NCI-H1436 treated with DMSO at 0.1 percent for 48 hours (cell line): ENCODE data around the gene INAVA.
"Not testable (repeated sequence)": the region's sequence is repeated elsewhere in the genome, so short reads cannot be mapped to it uniquely, and the experiment has no call there.

Experiments used
- DNase-seq: peaks from one replicate; lab custom pipeline; 2025; lab: John Stamatoyannopoulos, UW

The INAVA gene

DNA sequence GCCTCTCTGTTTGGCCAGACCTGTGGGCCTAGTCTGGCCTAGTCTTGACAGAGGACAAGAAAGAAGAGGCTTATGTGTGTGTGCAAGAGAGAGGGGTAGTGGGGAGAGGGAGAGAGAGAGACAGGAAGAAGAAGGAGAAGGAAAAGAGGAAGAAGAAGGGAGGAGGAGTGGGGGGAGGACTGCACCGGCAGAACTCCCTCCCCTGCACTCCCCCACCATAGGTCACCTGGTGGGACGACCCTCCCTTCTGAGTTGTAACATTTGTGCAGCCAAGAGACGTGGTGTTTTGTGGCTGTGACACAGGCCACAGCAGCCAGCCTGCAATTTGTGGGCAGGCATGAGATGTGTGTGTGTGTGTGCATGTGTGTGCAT is 4.3 kb downstream of the INAVA start:
- no peak for DNase-seq

DNA sequence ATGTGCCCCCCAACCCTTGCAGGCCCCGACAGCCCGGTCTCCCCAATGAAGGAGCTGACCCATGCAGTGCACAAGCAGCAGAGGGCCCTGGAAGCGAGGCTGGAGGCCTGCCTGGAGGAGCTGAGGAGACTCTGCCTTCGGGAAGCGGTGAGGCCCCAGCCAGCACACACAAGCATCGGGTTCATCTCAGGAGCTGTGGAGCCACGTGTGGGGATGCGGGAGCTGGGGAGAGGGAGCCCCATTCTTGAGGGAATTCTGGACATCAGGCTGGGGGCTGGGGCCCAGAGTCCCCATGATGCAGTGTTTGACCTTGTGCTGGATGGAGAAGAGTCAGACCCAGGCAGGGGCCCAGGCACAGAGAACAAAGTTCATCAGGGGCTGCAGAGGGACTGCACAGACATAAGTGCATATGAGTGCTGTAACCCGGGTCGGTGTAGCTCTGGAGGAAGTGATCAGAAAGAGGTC is 4.8 kb downstream of the INAVA start:
- DNase-seq: no peak

DNA sequence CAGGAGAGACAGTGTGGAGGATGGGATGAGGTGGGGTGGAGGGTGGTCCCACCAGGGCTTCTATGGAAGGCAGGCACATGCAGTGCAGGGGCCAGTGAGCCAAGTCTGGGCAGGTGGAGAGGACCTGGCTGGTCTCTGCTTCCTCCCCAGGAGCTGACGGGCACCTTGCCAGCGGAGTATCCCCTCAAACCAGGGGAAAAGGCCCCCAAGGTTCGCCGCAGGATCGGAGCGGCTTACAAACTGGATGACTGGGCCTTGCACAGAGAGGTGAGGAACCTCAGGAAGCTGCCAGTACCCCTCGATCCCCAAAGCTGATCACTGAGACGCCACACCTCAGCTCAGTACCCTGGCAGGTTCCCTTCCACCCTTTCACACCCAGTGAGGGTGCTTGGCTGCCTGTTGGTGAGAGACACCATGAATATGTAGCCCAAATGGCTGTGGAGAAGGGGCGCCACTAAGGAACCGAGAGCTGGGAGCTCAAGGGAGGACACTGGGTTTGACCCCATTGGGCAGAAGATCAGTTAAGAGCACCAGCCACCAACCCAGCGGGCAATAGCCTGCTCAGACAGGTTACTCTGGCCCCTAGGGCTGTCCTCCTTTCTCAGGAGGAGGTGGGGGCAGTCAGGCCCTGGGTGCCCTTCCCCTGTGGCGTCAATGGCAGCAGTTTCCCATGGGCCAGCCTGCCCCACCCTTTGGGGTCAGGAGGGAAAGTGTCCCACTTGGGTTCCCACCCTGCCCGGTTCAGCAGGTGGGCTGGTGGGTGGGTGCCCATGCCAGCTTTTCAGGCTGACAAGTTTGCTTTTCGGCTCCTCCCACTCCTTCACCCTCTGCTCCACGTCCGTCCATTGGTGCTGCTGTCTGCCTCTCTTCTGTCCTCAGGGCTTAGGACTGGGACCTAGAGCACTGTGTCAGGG is 5.5 kb downstream of the INAVA start:
- DNase-seq: no peak

DNA sequence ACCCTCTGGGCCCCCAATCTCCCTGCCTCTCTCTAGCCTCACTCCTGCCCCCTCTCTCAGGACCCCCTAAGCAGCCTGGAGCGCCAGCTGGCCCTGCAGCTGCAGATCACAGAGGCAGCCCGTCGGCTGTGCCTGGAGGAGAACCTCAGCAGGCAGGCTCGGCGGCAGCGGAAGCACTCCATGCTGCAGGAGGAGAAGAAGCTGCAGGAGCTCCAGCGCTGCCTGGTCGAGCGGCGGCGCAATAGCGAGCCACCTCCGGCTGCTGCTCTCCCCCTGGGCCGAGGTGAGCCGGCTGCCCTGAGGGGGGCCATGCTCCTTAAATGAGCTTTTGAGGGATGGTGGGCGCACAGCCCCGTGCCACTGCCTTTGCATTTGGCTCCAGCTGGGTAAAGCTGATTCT is 6.2 kb downstream of the INAVA start:
- no peak for DNase-seq

DNA sequence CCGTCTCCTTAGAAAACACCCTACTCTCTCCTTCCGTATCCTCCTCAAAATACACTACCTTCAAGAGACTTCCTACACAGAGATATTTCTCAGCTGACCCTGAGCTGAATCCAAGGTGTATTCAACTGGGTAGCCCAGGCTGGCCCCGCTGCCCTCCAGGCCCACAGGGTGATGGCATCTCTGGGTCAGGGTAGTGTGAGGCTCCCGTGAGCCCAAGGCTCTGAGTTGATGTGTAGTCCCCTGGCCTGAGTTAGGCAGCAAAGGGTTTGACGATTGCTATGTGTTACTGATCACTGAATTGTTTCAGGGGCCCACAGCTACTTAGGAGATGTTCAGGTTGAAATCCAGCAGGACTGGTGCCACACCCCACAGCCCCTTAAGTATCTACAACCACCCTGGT is 6.7 kb downstream of the INAVA start:
- DNase-seq: no peak

DNA sequence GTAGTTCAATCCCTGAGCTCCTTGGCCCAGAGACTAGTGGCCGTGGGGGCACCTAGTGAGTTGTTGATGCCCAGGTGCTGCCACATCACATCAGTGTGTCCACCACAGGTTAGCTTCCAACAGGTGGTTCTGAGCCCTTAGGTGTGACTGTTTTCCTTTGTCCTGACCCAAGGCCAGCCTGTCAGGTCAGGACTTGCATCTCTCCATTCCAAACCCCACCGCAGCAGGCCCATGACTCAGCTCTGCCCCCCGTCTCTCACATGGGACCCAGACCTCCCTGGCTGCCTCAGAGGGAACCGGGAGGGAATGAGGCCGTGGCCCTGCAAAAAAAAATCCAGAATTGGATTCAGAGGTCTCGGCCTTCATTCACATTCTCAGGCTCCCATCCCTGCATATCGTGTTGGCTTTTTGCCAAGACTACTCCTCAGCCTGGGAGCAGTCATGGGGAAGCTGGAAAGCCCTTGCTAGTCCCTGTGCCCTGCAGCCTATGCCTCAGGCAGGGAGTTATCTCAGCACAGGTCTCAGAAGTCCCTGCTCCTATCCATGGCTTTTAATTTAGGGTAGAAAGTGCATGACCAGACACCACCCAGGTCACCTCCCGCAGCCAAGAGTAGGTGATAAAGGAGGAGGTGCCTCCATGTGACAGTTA is 7.2 kb downstream of the INAVA start:
- no peak for DNase-seq

DNA sequence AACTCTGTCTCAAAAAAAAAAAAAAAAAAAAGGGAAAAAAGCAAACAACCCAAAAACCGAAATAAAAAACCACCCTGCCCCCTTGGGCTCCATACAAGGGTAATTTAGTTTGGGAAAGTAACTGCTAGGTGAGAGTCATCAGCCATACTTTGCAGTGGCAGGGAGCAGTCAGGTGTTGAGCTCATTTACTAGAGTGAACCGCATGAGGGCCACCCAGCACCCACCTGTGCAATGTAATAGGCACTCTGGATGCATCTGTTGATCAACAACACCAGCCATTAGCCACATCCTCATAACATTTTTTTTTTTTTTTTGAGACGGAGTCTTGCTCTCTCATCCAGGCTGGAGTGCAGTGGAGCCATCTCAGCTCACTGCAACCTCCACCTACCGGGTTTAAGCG is 9.1 kb downstream of the INAVA start:
- no peak for DNase-seq

DNA sequence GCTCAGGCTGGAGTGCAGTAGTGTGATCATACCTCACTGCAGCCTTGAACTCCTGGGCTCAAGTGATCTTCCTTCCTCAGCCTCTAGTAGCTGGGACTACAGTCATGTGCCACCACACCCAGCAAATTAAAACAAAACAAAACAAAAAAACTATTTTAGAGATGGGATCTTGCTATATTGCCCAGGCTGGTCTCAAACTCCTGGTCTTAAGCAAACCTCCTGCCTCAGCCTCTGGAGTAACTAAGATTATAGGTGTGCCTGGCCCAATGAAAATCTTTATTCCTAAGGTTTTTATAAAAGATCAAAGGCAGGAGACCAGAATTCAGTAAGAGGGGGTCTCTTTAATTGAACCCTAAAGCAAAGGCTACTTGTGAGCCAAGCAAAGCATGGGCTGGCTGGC is 10.1 kb downstream of the INAVA start:
- no peak for DNase-seq

DNA sequence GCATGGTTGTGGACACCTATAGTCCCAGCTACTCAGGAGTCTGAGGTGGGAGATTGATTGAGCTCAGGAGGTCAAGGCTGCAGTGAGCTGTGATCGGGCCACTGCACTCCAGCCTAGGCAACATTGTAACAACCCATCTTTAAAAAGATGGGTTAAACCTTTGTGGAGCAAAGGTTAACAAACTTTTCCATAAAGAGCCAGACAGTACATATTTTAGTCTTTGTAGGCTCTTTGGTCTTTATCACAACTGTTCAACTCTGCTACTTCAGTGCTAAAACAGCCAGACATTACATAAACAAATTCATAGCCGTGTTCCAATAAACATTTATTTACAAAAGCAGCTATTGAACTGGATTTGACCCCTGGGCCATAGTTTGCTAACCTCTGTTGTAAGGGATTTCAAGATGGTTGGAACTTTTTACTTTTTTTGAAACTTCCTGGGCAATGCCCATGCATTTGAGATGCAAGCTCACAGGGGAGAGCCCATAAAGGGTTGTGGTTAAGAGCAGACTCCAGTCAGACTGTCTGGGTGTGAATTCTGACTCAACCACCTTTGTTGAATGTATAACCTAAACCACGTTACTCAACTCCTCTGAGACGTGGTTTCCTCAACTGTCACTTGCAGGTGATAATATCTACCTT is 10.8 kb downstream of the INAVA start:
- no peak for DNase-seq

DNA sequence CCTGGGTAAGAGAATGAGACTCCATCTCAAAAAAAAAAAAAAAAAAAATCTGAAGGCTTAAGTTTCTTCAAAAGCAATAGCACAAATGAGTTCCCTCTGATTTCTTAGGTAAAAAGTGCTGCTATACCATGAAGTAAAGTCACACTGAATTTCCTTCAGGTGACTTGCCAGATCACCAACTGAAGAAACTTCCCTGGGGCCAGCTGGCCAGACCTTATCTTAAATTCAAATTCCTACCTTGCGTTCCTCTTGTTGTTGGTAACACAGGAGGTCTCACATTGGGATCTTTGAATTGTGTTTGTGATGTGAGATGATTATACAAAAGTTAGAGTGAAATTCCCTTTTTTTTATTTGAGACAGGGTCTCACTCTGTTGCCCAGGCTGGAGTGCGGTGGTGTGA is 11.8 kb downstream of the INAVA start:
- DNase-seq: no peak

DNA sequence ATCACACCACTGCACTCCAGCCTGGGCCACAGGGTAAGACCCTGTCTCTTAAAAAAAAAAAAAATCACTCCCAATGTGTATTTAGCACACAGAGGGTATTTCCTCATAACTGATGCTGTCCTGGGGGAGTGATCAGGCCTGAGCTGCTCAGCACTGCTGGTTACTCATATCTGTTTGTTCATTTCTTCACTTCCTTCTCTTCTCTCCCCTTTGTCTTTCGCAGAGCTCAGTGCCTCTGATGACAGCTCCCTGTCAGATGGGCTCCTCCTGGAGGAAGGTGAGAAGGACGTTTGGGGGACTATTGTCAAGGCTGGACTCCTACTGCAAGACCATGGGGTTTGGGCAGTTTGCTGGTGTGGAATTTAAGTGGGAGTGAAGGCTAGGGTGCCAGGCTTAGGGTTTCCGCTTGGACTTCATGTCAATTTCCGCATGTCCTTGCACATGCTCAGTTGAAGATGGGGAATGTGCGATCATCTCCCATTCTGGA is 13.0 kb downstream of the INAVA start:
- DNase-seq: no peak

DNA sequence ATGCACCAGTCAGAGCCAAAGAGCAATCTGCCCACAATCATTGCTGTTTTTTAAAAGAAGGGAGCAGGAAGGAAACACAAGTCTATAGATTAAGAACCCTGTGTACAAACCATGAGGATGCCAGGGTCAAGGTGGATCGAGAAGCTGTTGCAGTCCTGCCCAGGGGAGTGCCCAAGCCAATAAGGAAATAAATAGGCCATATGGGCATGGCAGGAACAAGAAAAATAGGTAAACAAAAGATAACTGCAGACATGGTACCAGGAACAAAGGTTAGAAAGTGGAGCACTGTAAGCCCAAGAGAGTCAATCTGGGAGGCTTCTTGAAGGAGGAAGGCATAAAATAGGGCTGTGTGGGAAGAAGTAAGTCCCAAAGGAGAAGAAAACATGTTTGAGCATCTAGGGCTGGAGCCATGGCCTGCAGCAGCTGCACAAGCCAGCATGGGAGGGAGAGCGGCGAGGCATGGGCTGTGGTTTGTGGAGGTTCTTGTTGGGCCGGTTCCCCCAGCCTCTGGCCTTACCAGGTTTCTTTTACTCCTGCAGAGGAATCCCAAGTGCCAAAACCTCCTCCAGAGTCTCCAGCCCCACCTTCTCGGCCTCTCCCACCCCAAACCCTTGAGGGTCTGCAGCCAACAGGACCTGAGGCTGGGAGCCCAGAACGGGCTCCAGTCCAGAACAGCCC is 13.6 kb downstream of the INAVA start:
- DNase-seq: no peak

DNA sequence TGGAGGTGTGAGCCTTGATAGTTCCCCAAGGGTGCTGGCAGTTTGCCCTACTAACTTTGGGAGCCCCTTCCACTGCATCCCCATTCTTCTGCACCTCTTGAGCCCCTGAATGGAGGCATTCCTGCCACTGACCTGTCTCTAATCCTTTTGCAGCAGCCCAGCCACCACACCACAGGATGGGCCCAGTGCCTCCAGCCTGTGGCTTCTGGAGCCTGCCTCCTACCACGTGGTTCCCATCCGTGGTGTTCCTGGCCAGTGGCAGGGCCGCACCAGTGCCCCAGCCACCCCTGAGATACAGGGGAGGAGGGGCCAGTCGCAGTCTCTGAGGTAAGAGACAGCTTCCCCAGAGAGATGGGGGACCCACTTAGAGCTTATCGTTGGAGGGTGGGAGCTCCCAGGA is 14.4 kb downstream of the INAVA start:
- no peak for DNase-seq

DNA sequence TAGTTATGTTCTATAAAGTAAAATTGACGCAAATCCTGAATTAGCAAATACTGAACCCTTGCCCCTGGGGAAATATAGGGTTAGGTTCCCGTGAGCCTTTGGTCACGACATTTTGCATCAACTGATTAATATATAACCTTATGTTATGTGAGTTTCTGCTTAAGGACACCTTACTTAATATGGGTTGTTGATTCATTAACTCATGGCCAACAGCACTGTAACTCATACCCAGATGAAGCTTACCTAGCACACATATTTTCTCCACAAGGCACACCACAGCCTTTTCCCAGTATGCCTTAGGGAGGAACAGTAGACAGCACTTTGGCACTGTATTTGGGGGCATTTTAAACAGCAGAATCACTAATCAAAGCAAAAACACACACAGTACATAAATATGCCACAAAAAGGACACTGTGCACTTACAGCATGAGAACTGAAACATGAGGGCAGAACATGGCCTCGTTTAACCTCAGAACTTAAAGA is 15.1 kb downstream of the INAVA start:
- no peak for DNase-seq

DNA sequence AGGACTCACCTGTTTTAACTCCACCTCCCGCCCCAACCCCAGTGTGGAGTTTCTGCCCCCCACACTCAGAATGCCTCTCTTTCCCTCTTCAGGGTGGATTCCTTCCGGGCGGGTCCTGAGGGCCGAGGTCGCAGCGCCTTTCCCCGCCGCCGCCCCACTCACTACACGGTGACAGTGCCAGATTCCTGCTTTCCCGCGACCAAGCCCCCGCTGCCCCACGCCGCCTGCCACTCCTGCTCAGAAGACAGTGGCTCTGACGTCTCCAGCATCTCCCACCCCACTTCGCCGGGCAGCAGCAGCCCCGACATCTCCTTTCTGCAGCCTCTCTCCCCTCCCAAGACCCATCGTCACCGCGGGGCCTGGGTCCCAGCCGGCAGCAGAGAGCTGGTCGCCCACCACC is 16.7 kb downstream of the INAVA start:
- no peak for DNase-seq

DNA sequence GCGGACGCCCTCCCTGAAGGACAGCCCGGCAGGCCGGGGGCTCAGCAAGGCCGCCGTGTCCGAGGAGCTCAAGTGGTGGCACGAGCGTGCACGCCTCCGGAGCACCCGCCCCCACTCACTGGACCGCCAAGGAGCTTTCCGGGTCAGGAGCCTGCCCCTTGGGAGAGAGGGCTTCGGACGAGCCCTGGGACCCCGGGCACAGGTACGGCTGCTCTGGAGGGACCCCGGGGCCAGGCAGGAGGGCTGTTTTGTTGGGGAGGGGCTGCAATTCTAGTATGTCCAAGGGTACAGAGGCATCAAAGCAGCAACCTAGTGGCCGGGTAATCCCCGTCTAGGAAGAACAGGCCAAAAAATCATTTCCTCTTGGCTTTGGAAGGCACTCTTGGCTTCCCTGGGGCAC is 17.2 kb downstream of the INAVA start:
- DNase-seq: not testable (repeated sequence)

DNA sequence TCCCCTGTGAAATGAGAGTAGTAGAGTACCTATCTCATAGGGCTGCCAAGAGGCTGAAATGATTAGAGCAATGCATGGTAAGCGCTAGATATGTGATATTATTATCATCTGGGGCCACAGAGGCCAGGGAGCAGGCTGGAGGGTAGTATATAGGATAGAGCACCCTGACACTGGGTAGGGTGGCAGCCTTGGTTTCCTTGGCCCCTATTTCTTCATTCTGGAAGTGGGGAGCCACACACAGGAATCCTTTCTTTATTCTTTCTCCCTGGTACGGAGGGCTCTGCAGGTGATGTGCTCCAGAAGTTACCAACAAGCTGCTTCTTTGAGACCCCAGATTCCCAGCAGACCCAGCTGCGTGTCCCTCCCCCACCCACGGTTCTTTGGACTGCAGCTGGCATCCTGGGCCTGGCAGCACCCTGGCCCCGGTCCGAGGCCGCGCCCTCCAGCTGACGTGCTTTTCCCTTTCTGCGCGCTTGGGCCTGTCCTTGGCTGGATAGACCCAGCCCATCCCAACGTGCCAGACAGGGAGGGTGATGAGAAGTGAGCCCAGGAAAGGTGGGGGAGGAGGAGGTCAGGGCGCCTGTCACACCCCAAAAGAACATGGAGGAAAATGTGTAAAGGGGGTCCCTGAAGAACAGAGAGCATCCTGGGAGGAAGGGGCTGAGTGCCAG is 18.2 kb downstream of the INAVA start:
- DNase-seq: no peak

DNA sequence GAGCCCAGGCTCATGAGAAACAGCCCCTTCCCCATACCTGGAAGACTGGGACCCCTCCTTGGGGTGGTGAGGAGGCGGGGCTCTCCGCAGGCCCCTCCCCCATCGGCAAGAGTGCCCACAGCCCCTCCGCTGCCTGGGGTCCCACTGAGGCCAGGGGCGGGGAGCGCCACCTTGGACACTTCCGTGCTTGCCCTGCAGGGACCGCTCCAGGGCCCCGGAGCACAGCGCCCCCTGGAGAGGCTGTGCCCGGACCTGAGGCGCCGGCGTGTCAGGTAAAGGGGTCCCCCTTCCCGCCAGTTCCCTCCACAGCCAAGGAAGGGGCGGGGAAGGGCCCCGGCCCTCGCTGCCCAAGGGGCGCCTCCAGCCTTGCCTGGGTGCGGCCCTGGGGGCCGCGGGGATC is 21.5 kb downstream of the INAVA start:
- DNase-seq: no peak

DNA sequence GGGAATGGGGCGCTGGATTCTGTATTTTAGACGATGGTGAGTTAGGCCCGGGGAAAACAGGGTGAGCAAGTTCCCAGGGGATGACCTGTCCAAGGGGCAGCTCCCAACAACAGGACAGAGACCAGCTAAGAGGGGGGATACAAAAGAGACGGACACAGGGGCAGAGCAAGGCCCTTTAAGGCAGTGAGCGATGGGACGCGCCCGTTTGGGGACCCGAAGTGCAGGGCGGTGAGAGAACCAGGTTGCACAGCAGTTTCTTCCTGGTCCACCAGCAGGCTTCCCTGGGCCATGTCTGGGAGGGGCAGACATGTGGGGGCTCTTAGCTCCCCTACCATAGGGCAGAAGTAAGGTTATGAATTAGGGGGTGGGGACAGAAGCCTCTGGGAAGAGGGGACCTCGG is 22.0 kb downstream of the INAVA start:
- DNase-seq: no peak

DNA sequence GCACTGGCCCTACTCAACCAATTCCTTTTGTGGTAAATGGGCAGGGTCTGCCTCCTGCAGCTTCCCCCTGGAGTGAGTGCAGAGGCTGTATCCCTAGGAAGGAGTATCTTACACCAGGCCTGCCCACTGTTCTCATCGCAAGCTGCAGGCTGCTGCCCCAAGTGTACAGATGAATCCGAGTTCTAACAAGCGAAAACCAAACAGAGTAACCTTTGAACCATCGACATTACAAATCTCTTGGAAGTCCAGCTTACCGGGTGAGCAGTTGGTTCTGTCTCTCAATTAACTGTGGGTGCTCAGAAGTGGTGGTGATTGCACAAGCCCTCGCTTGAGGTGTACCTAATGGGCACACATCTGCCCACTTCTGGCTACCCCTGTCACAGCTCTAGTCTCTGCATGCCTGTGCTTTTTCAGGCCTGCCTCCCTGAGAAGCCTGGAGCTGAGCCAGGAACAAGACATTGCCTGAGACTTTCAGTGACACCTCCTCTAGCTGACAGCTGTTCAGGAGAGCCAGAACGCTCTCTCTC is 22.7 kb downstream of the INAVA start:
- DNase-seq: no peak

DNA sequence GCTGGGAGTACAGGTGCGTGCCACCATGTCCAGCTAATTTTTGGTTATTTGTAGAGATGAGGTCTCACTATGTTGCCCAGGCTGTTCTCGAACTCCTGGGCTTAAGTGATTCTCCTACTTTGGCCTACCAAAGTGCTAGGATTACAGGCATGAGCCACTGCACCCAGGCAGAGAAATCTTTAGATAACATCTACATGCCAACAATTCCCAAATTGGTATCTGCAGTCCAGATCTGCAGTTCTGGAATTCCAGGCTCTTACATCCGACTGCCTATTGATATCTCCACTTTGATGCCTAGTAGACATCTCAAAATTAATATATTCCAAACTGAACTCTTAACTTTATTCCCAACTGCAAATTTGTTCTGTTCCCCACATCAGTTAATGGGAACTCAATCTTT is 23.3 kb downstream of the INAVA start:
- DNase-seq: no peak
